Measurements from ENCODE around the gene MANF. TPM values are rescaled to one million over a fixed set of nuclear protein-coding genes. Genes with fewer than 3 reads are reported as not detected.
A peak's percentile ranks its signal among the peaks of the same experiment; 100 is the strongest.

MANF gene
- total and polyA plus RNA-seq, 2 of the 13 experiments (the other 11 are each of a cell fraction or from before 2014, with no cell fraction given), result 55.4 to 269 TPM

- TF ChIP-seq IRF1 (CRISPR knock-in tag; IDR thresholded peaks at IDR 0.05; ENCODE audit: low read depth) (no peak), ZNF382 (CRISPR knock-in tag; IDR thresholded peaks at IDR 0.05; ENCODE audit: borderline replicate concordance) (no peak), ZNF772 (CRISPR knock-in tag; IDR thresholded peaks at IDR 0.05) (no peak), CBX1 (IDR thresholded peaks at IDR 0.05; ENCODE audit: low read depth) (no peak), CC2D1A (CRISPR knock-in tag; IDR thresholded peaks at IDR 0.05) (no peak), ZBTB38 (CRISPR knock-in tag; IDR thresholded peaks at IDR 0.05) (peak; percentile 74; the same call in 1 of the 2 replicates), U2AF1 (optimal IDR thresholded peaks at IDR 0.05; ENCODE audit: low read depth, low read length) (no peak), RFXANK (CRISPR knock-in tag; IDR thresholded peaks at IDR 0.05) (no peak), MBNL3 (CRISPR knock-in tag; conservative IDR thresholded peaks at IDR 0.05) (no peak), ZNF383 (CRISPR knock-in tag; IDR thresholded peaks at IDR 0.05; ENCODE audit: borderline replicate concordance) (no peak)
- TF ChIP-seq, protein P1, sequence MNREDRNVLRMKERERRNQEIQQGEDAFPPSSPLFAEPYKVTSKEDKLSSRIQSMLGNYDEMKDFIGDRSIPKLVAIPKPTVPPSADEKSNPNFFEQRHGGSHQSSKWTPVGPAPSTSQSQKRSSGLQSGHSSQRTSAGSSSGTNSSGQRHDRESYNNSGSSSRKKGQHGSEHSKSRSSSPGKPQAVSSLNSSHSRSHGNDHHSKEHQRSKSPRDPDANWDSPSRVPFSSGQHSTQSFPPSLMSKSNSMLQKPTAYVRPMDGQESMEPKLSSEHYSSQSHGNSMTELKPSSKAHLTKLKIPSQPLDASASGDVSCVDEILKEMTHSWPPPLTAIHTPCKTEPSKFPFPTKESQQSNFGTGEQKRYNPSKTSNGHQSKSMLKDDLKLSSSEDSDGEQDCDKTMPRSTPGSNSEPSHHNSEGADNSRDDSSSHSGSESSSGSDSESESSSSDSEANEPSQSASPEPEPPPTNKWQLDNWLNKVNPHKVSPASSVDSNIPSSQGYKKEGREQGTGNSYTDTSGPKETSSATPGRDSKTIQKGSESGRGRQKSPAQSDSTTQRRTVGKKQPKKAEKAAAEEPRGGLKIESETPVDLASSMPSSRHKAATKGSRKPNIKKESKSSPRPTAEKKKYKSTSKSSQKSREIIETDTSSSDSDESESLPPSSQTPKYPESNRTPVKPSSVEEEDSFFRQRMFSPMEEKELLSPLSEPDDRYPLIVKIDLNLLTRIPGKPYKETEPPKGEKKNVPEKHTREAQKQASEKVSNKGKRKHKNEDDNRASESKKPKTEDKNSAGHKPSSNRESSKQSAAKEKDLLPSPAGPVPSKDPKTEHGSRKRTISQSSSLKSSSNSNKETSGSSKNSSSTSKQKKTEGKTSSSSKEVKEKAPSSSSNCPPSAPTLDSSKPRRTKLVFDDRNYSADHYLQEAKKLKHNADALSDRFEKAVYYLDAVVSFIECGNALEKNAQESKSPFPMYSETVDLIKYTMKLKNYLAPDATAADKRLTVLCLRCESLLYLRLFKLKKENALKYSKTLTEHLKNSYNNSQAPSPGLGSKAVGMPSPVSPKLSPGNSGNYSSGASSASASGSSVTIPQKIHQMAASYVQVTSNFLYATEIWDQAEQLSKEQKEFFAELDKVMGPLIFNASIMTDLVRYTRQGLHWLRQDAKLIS (CRISPR knock-in tag; IDR thresholded peaks at IDR 0.05), result no peak
- TF ChIP-seq, protein P2, sequence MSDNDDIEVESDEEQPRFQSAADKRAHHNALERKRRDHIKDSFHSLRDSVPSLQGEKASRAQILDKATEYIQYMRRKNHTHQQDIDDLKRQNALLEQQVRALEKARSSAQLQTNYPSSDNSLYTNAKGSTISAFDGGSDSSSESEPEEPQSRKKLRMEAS (IDR thresholded peaks at IDR 0.05), result no peak
- TF ChIP-seq, protein P3, sequence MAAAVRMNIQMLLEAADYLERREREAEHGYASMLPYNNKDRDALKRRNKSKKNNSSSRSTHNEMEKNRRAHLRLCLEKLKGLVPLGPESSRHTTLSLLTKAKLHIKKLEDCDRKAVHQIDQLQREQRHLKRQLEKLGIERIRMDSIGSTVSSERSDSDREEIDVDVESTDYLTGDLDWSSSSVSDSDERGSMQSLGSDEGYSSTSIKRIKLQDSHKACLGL (CRISPR knock-in tag; IDR thresholded peaks at IDR 0.05), result no peak
- TF ChIP-seq, protein P4, sequence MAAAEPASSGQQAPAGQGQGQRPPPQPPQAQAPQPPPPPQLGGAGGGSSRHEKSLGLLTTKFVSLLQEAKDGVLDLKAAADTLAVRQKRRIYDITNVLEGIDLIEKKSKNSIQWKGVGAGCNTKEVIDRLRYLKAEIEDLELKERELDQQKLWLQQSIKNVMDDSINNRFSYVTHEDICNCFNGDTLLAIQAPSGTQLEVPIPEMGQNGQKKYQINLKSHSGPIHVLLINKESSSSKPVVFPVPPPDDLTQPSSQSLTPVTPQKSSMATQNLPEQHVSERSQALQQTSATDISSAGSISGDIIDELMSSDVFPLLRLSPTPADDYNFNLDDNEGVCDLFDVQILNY (CRISPR knock-in tag; conservative IDR thresholded peaks at IDR 0.05), result no peak
- TF ChIP-seq, protein P5, sequence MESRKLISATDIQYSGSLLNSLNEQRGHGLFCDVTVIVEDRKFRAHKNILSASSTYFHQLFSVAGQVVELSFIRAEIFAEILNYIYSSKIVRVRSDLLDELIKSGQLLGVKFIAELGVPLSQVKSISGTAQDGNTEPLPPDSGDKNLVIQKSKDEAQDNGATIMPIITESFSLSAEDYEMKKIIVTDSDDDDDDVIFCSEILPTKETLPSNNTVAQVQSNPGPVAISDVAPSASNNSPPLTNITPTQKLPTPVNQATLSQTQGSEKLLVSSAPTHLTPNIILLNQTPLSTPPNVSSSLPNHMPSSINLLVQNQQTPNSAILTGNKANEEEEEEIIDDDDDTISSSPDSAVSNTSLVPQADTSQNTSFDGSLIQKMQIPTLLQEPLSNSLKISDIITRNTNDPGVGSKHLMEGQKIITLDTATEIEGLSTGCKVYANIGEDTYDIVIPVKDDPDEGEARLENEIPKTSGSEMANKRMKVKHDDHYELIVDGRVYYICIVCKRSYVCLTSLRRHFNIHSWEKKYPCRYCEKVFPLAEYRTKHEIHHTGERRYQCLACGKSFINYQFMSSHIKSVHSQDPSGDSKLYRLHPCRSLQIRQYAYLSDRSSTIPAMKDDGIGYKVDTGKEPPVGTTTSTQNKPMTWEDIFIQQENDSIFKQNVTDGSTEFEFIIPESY (CRISPR knock-in tag; IDR thresholded peaks at IDR 0.05), result peak; percentile 73; the same call in 1 of the 2 replicates
- TF ChIP-seq, protein P6, sequence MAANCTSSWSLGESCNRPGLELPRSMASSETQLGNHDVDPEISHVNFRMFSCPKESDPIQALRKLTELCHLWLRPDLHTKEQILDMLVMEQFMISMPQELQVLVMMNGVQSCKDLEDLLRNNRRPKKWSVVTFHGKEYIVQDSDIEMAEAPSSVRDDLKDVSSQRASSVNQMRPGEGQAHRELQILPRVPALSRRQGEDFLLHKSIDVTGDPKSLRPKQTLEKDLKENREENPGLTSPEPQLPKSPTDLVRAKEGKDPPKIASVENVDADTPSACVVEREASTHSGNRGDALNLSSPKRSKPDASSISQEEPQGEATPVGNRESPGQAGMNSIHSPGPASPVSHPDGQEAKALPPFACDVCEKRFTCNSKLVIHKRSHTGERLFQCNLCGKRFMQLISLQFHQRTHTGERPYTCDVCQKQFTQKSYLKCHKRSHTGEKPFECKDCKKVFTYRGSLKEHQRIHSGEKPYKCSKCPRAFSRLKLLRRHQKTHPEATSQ (CRISPR knock-in tag; IDR thresholded peaks at IDR 0.05; ENCODE audit: borderline replicate concordance), result no peak
- TF ChIP-seq, protein P7, sequence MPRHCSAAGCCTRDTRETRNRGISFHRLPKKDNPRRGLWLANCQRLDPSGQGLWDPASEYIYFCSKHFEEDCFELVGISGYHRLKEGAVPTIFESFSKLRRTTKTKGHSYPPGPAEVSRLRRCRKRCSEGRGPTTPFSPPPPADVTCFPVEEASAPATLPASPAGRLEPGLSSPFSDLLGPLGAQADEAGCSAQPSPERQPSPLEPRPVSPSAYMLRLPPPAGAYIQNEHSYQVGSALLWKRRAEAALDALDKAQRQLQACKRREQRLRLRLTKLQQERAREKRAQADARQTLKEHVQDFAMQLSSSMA (CRISPR knock-in tag; IDR thresholded peaks at IDR 0.05), result no peak
Observed at GRCh38 chr3:51389423-51390183, 4.5 kb downstream of the MANF start (continued).

Measured in HepG2 (cell line).